HG02798 (cell line): ENCODE data around the gene EGR2.

ENCODE experiments used
- ATAC-seq: cut with Tn5 transposase; IDR thresholded peaks from one replicate; pipeline ENCODE4 v1.9.1; 2021; ENCODE audit warnings: mild to moderate bottlenecking; ENCODE audit not compliant: unreplicated experiment, poor library complexity

EGR2 gene

GRCh38 chr10:62816331-62817120 lies at the start of gene EGR2:
Gene EGR2, minus strand, starts transcription at chr10:62816366. Its CDS starts 337 bp downstream, at chr10:62816029.
- peak; percentile 78 for ATAC-seq

GRCh38 chr10:62862447-62862846 lies 46.3 kb upstream of the EGR2 start:
- no peak for ATAC-seq

- ATAC-seq = no peak
Measured at GRCh38 chr10:62861507-62861906, 45.3 kb upstream of the EGR2 start.

GRCh38 chr10:62860946-62861345 lies 44.8 kb upstream of the EGR2 start:
- no peak for ATAC-seq

- no peak for ATAC-seq
Measured at GRCh38 chr10:62858364-62858763, 42.2 kb upstream of the EGR2 start.

- no peak for ATAC-seq
Measured at GRCh38 chr10:62856021-62856420, 39.9 kb upstream of the EGR2 start.

GRCh38 chr10:62853710-62854109 lies 37.5 kb upstream of the EGR2 start:
- ATAC-seq = no peak

GRCh38 chr10:62852961-62853702 lies 37.0 kb upstream of the EGR2 start:
- peak; percentile 71 for ATAC-seq

- no peak for ATAC-seq
Measured at GRCh38 chr10:62851442-62851841, 35.3 kb upstream of the EGR2 start.

- ATAC-seq = no peak
Measured at GRCh38 chr10:62850646-62851045, 34.5 kb upstream of the EGR2 start.

- no peak for ATAC-seq
Measured at GRCh38 chr10:62847433-62847832, 31.3 kb upstream of the EGR2 start.

- no peak for ATAC-seq
Measured at GRCh38 chr10:62844280-62845011, 28.3 kb upstream of the EGR2 start.

- no peak for ATAC-seq
Measured at GRCh38 chr10:62843600-62843999, 27.4 kb upstream of the EGR2 start.

GRCh38 chr10:62842983-62843382 lies 26.8 kb upstream of the EGR2 start:
- peak; percentile 67 for ATAC-seq

GRCh38 chr10:62839590-62839989 lies 23.4 kb upstream of the EGR2 start:
- no peak for ATAC-seq

- ATAC-seq = no peak
Measured at GRCh38 chr10:62831346-62831745, 15.2 kb upstream of the EGR2 start.

GRCh38 chr10:62830679-62831078 lies 14.5 kb upstream of the EGR2 start:
- no peak for ATAC-seq

GRCh38 chr10:62829622-62830021 lies 13.5 kb upstream of the EGR2 start:
- ATAC-seq = no peak

GRCh38 chr10:62826273-62826672 lies 10.1 kb upstream of the EGR2 start:
- no peak for ATAC-seq

GRCh38 chr10:62820586-62820985 lies 4.4 kb upstream of the EGR2 start:
- ATAC-seq = no peak
